ENCODE data around the gene DNAH6. TPM values are rescaled to one million over a fixed set of nuclear protein-coding genes. Genes with fewer than 3 reads are reported as not detected.

The DNAH6 gene
- total RNA-seq, 1 donor from 2014 or later, result not detected

DNA sequence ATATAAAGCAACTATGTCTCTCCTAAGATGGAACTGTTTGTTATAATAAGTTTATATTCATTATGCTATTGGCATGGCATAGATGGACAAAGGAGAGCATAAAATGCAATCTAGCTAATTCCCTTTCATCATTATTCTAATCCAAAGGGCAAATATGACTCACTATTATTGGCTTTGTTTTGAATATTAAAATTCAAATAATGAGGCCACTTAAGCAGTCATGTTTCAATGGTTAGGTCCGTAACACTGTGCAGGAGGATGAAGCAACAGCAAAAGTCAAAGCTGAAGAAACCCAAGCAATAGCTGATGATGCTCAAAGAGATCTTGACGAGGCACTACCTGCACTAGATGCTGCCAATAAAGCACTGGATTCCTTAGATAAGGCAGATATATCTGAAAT is 187.5 kb downstream of the DNAH6 start:
- no peaks in the 10 kb centered on the region for H3K9me3 Mint-ChIP-seq (ENCODE audit: unreplicated experiment)
- H3K4me1 Mint-ChIP-seq (ENCODE audit: unreplicated experiment), result no peaks in the 10 kb centered on the region
- no peak overlapping the region for H3K27ac Mint-ChIP-seq (ENCODE audit: unreplicated experiment)
- no peak overlapping the region for H3K4me3 Mint-ChIP-seq (ENCODE audit: unreplicated experiment)
- no peaks in the 10 kb centered on the region for H3K36me3 Mint-ChIP-seq (ENCODE audit: unreplicated experiment)
- TF ChIP-seq, protein P1, sequence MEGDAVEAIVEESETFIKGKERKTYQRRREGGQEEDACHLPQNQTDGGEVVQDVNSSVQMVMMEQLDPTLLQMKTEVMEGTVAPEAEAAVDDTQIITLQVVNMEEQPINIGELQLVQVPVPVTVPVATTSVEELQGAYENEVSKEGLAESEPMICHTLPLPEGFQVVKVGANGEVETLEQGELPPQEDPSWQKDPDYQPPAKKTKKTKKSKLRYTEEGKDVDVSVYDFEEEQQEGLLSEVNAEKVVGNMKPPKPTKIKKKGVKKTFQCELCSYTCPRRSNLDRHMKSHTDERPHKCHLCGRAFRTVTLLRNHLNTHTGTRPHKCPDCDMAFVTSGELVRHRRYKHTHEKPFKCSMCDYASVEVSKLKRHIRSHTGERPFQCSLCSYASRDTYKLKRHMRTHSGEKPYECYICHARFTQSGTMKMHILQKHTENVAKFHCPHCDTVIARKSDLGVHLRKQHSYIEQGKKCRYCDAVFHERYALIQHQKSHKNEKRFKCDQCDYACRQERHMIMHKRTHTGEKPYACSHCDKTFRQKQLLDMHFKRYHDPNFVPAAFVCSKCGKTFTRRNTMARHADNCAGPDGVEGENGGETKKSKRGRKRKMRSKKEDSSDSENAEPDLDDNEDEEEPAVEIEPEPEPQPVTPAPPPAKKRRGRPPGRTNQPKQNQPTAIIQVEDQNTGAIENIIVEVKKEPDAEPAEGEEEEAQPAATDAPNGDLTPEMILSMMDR (IDR thresholded peaks at IDR 0.05), result no peak
- DNase-seq (ENCODE audit: extremely low spot score, unreplicated experiment), result no peak
- H3K27me3 Mint-ChIP-seq (ENCODE audit: unreplicated experiment), result peaks cover 2% of the 10 kb centered on the region

DNA sequence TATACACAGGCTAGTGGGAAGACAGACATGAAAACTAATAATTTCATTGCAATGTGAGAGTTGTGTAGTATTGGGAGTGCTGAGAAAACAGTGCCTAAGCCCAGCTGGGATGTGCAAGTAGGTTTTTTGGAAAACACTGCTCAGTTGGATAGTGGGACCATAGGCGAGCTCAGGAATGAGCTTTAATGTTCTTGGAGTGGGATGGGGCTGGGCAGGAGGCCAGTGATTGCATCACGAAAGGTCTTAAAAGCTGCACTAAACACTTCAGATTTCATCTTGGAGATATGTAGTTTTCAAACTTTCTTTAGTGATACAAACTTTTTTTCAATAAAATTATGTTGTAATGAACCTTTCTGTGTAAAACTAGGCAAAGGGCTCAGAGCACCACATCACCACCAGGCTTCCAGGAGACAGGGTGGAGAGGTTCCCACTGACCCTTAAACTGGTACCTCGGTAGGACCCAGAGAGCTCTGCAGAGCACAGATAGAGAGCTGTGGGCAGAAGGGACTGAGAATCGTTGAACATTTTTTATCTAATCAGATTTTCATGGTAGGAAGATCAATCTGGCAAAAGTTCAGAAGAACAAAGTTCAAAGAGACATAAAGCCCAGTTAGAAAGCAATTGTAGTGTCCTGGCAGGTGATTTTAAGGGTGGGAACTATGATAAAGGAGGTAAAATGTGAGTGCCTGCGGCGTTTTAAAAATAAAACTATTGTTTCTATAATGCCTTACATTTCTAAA is 188.4 kb downstream of the DNAH6 start:
- Mint-ChIP-seq H3K9me3 (ENCODE audit: unreplicated experiment) (no peaks in the 10 kb centered on the region), H3K4me3 (ENCODE audit: unreplicated experiment) (no peak overlapping the region), H3K36me3 (ENCODE audit: unreplicated experiment) (no peaks in the 10 kb centered on the region), H3K27ac (ENCODE audit: unreplicated experiment) (no peak overlapping the region), H3K4me1 (ENCODE audit: unreplicated experiment) (no peaks in the 10 kb centered on the region), H3K27me3 (ENCODE audit: unreplicated experiment) (peaks cover 7% of the 10 kb centered on the region)
- DNase-seq (ENCODE audit: extremely low spot score, unreplicated experiment), result no peak
- TF ChIP-seq, protein P1 (IDR thresholded peaks at IDR 0.05), result no peak

DNA sequence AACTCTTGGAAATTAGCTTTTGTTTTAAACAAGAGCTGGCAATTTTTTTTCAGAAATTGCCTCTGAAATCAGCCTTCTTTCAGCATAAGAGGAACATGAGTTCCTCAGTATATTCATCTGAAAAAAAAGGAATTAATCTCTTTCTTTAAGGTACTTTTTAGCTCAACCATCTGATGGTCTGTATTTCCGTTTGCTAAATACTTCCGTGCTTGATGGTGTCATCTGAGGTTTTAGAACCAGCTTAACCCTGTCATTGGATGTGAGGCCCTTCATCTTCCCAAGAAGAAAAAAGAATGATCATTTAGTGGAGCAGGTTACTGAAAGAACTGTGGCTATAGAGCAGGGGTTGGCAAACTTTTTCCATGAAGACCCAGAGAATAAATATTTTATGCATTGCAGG is 189.6 kb downstream of the DNAH6 start:
- H3K4me3 Mint-ChIP-seq (ENCODE audit: unreplicated experiment), result no peak overlapping the region
- no peaks in the 10 kb centered on the region for H3K9me3 Mint-ChIP-seq (ENCODE audit: unreplicated experiment)
- TF ChIP-seq, protein P1 (IDR thresholded peaks at IDR 0.05), result no peak
- no peak for DNase-seq (ENCODE audit: extremely low spot score, unreplicated experiment)
- no peaks in the 10 kb centered on the region for H3K36me3 Mint-ChIP-seq (ENCODE audit: unreplicated experiment)
- H3K4me1 Mint-ChIP-seq (ENCODE audit: unreplicated experiment), result no peaks in the 10 kb centered on the region
- H3K27ac Mint-ChIP-seq (ENCODE audit: unreplicated experiment), result no peak overlapping the region
- peaks cover 9% of the 10 kb centered on the region for H3K27me3 Mint-ChIP-seq (ENCODE audit: unreplicated experiment)

DNA sequence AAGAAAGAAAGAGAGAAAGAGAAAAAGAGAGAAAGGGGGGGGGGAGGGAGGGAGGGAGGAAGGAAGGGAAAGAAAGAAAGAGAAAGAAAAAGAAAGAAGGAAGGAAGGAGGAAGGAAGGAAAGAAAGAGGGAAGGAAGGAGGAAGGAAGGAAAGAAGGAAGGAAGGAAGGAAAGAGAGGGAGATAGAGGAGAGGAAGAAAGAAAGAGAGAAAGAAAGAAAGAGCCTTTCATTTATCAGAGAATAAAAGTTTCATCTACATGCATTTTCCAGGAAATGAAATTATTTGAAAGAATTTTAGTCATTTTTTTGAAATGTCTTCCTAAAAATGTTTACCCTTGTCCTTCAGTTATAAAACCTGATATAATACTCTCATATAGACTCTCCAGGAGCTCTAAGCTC is 192.1 kb downstream of the DNAH6 start:
- no peaks in the 10 kb centered on the region for H3K36me3 Mint-ChIP-seq (ENCODE audit: unreplicated experiment)
- H3K4me1 Mint-ChIP-seq (ENCODE audit: unreplicated experiment), result no peaks in the 10 kb centered on the region
- H3K4me3 Mint-ChIP-seq (ENCODE audit: unreplicated experiment), result no peak overlapping the region
- no peak overlapping the region for H3K27ac Mint-ChIP-seq (ENCODE audit: unreplicated experiment)
- DNase-seq (ENCODE audit: extremely low spot score, unreplicated experiment), result no peak
- TF ChIP-seq, protein P1 (IDR thresholded peaks at IDR 0.05), result no peak
- peaks cover 9% of the 10 kb centered on the region for H3K27me3 Mint-ChIP-seq (ENCODE audit: unreplicated experiment)
- no peaks in the 10 kb centered on the region for H3K9me3 Mint-ChIP-seq (ENCODE audit: unreplicated experiment)

DNA sequence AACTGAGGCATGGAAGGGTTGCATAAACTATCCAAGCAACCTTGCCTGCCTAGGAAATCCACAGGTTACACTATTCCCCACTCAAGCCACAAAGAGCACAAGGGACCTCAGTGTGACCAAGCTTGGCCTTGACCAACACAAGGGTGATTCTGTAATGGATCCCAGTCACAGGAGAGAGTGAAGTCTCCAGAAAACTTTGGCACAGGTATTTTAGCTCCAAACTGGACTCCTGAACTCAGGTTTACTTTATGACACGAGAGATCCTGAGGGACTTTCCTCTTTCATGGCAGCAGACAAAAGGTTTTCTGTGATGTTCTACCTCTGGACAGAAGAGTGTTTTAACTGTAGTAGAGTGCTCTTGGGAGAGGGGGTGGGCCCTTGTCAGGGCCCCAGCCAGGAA is 195.4 kb downstream of the DNAH6 start:
- H3K27ac Mint-ChIP-seq (ENCODE audit: unreplicated experiment), result no peak overlapping the region
- no peaks in the 10 kb centered on the region for H3K36me3 Mint-ChIP-seq (ENCODE audit: unreplicated experiment)
- peaks cover 9% of the 10 kb centered on the region for H3K27me3 Mint-ChIP-seq (ENCODE audit: unreplicated experiment)
- no peaks in the 10 kb centered on the region for H3K9me3 Mint-ChIP-seq (ENCODE audit: unreplicated experiment)
- no peak overlapping the region for H3K4me3 Mint-ChIP-seq (ENCODE audit: unreplicated experiment)
- no peak for DNase-seq (ENCODE audit: extremely low spot score, unreplicated experiment)
- no peaks in the 10 kb centered on the region for H3K4me1 Mint-ChIP-seq (ENCODE audit: unreplicated experiment)
- TF ChIP-seq, protein P1 (IDR thresholded peaks at IDR 0.05), result no peak
